Measurements from ENCODE around the gene RDH11.

RDH11 gene

DNA sequence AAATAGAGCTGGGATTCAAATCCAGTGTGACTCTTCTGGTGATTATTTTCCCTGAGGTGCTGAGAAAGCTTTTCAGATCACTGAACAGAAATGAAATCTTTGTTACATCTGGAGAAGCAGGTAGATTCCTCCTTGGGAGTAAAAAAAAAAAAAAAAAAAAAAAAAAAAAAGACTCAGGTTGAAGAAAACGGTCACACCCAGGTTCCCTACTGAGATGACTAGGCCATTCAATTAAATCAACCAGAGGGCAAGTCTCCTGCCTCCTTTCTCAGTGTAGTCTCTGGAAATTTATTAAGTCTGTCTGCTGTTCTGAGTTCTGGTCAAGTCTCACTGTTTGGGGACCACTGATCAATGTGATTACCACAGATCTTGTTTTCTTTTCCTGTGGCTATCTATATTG lies 51.9 kb downstream of the RDH11 start:
- no peak for DNase-seq (ENCODE audit: low read depth in 2 of 2)
- TF ChIP-seq, protein P1, sequence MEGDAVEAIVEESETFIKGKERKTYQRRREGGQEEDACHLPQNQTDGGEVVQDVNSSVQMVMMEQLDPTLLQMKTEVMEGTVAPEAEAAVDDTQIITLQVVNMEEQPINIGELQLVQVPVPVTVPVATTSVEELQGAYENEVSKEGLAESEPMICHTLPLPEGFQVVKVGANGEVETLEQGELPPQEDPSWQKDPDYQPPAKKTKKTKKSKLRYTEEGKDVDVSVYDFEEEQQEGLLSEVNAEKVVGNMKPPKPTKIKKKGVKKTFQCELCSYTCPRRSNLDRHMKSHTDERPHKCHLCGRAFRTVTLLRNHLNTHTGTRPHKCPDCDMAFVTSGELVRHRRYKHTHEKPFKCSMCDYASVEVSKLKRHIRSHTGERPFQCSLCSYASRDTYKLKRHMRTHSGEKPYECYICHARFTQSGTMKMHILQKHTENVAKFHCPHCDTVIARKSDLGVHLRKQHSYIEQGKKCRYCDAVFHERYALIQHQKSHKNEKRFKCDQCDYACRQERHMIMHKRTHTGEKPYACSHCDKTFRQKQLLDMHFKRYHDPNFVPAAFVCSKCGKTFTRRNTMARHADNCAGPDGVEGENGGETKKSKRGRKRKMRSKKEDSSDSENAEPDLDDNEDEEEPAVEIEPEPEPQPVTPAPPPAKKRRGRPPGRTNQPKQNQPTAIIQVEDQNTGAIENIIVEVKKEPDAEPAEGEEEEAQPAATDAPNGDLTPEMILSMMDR (IDR thresholded peaks at IDR 0.05; ENCODE audit: low read depth, low read length), result no peak
- no peak overlapping the region for H3K4me3 ChIP-seq (replicated peaks in 1 of 2; ENCODE audit: low read depth in 2 of 2, low read length in 2 of 2)

GRCh38 chr14:67641902-67642749 lies 53.4 kb downstream of the RDH11 start:
- DNase-seq (ENCODE audit: low read depth in 2 of 2), result no peak
- TF ChIP-seq, protein P1 (IDR thresholded peaks at IDR 0.05; ENCODE audit: low read depth, low read length), result no peak

DNA sequence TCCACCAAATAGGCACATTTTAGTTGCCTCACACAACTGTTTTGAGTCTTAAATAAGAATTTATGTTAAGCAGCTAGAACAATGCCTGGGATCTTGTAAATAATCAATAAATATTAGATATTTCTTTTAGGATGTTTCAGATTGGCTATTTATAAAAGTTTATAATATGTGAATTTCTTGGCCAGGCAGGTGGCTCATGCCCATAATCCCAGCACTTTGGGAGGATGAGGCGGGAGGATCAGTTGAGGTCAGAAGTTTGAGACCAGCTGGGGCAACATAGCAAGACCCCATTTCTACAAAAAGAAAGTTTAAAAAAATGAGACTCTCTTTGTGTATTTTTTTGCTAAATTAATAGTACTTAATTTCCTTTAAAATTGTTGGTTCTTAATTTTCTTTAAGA lies 54.1 kb downstream of the RDH11 start:
- DNase-seq (ENCODE audit: low read depth in 2 of 2), result no peak
- TF ChIP-seq, protein P1 (IDR thresholded peaks at IDR 0.05; ENCODE audit: low read depth, low read length), result no peak
- no peak overlapping the region for H3K4me3 ChIP-seq (replicated peaks in 1 of 2; ENCODE audit: low read depth in 2 of 2, low read length in 2 of 2)

More at GRCh38 chr14:67641902-67642749, 53.4 kb downstream of the RDH11 start:
- H3K4me3 ChIP-seq (replicated peaks in 1 of 2; ENCODE audit: low read depth in 2 of 2, low read length in 2 of 2), result no peak overlapping the region

DNA sequence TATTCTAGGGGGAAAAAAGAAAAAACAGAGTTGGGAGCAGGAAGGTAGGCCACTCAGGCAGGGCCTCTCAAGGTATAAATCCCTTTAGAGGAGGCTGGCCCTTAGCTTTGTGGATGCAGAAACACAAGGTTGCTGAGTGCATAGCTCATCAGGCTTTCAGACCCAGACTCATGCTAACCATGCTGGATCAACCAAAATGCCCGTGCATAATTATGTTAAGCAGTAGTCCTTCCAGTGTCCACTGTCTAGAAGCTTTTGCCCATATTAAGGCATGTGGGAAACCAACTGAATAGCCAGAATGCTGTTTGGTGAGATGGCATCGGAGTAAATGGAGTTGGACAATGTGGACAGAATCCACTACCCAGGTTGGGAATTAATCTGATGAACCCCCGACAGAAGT lies 56.9 kb downstream of the RDH11 start:
- TF ChIP-seq, protein P1 (IDR thresholded peaks at IDR 0.05; ENCODE audit: low read depth, low read length), result no peak
- DNase-seq (ENCODE audit: low read depth in 2 of 2), result no peak
- H3K4me3 ChIP-seq (replicated peaks in 1 of 2; ENCODE audit: low read depth in 2 of 2, low read length in 2 of 2), result no peak overlapping the region

GRCh38 chr14:67636361-67636919 lies 59.1 kb downstream of the RDH11 start:
- TF ChIP-seq, protein P1 (IDR thresholded peaks at IDR 0.05; ENCODE audit: low read depth, low read length), result no peak
- DNase-seq (ENCODE audit: low read depth in 2 of 2), result peak; percentile 42 to 46
- H3K4me3 ChIP-seq (replicated peaks in 1 of 2; ENCODE audit: low read depth in 2 of 2, low read length in 2 of 2), result no peak overlapping the region

GRCh38 chr14:67633451-67634147 lies 62.0 kb downstream of the RDH11 start:
- no peak overlapping the region for H3K4me3 ChIP-seq (replicated peaks in 1 of 2; ENCODE audit: low read depth in 2 of 2, low read length in 2 of 2)
- DNase-seq (ENCODE audit: low read depth in 2 of 2), result no peak
- TF ChIP-seq, protein P1 (IDR thresholded peaks at IDR 0.05; ENCODE audit: low read depth, low read length), result no peak

Data from cardiac fibroblast (primary cell).